Ureter (tissue), 1 donor: ENCODE results near the gene IZUMO2. TPM values are rescaled to one million over a fixed set of nuclear protein-coding genes. Genes with fewer than 3 reads are reported as not detected.
A peak's percentile ranks its signal among the peaks of the same experiment; 100 is the strongest.
"Not testable (repeated sequence)": the region's sequence is repeated elsewhere in the genome, so short reads cannot be mapped to it uniquely, and the experiment has no call there.

Source experiments
- DNase-seq: peaks from one replicate; pipeline ENCODE4 v3.0.0-alpha.2; 2020; ENCODE audit warnings: low spot score
- total RNA-seq: library from RNA; stranded (reverse); gene quantifications from one replicate; pipeline ENCODE4 v1.2.4, GENCODE V29; 2023
- donor health status: DM: yes; HTN: yes; CAD: no.

Gene IZUMO2
- total RNA-seq, 1 donor from 2014 or later, result not detected

DNA sequence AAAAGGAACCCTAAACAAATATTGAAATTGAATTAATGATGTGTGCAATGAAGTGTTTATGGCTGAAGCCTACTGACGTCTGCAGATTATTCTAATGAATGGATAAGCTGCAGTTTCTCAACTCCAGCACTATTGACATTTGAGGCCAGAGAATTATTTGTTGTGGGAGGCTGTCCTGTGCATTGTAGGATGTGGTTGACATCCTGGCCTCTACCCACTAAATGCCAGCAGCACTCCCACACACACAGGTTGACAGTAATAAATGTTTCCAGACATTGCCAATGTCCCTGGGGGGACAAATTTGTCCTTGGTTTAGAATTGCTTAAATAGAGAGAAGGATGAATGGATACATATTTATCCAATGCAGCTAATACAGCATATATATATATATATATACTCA lies 21.1 kb upstream of the IZUMO2 start:
- no peak for DNase-seq

GRCh38 chr19:50181121-50181520 lies 18.0 kb upstream of the IZUMO2 start:
- DNase-seq, result no peak

- no peak for DNase-seq
These were observed 15.9 kb upstream of the IZUMO2 start for GRCh38 chr19:50178859-50179537.

DNA sequence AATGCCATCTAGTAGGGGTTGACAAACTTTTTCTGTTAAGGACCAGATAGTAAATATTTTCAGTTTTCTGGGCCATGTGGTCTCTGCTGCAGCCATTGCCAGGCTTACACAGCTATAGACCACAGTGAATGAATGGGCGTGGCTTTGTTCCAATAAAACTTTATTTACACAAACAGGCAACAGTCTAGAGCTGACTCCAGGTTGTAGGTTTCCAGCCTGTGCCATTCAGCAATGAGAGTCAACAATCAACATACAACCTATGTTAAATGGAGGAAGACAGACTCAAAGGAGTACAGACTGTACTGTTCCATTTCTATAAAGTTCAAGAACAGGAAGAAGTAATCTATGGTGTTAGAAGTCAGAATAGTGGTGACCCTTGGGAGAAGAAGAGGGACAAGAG lies 15.2 kb upstream of the IZUMO2 start:
- DNase-seq, result no peak

- no peak for DNase-seq
These were observed 13.7 kb upstream of the IZUMO2 start for GRCh38 chr19:50176775-50177174.

GRCh38 chr19:50175924-50176323 lies 12.8 kb upstream of the IZUMO2 start:
- DNase-seq, result no peak

GRCh38 chr19:50174100-50174793 lies 11.2 kb upstream of the IZUMO2 start:
- DNase-seq, result no peak

DNA sequence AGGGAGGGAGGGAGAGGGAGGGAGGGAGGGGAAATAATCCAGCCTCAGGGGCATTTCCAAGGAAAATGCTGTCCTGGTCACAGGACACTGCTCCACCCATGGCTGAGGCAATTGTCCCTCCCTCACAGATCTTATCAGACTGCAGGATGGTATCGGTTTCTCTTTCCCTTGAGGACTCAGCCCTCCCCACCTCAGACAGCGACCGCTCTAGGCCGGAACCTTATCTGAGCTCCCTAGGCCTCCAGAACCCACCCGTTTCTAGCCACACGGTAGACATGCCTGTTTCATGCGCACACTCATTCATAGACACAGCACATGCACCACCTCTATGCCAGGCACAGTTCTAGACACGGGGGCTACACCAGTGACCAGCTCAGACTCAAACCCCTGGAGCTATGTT lies 10.0 kb upstream of the IZUMO2 start:
- peak; percentile 58 for DNase-seq

GRCh38 chr19:50172726-50173125 lies 9.6 kb upstream of the IZUMO2 start:
- no peak for DNase-seq

- no peak for DNase-seq
These were observed 8.7 kb upstream of the IZUMO2 start for GRCh38 chr19:50171752-50172151.

GRCh38 chr19:50167314-50167721 lies 4.2 kb upstream of the IZUMO2 start:
- DNase-seq, result peak; percentile 57

DNA sequence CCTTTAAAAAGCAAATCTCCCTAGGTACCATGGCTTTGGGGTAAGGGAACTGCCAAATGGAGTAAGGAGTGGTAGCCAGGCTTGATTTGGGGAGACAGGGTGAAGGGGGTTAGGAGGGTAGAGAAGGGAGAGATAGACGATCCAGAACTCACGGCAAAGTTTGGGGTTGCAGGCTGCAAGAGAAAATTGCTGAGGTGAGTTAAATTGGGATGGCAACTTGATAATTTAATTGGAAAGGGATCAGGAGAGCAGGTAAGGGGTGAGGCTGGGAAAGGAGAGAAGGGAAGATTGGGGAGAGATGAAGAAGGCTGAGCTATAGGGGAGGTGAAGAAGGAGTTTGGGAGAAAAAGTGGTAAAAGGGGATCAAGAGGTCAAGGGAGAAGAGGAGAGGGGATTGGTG lies 4.0 kb downstream of the IZUMO2 start:
- DNase-seq, result no peak

DNA sequence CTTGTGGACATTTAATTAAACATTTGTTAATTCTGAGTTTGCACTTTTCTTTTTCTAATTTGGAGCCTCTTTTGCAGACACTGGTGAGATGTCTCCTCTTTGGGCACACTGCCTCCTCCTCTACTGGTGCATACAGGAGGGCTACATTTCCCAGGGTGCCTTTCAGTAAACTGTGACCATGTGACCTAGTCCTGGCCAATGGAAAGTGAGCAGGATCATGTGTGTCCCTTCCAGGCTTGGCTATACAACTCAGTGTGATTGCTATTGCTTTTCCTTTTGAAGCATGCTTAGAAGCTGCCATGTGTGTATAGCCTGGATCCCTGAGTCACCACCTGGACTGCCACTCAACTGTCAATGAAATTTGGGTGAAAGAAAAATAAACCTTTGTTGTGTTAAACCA lies 4.5 kb downstream of the IZUMO2 start:
- no peak for DNase-seq

DNA sequence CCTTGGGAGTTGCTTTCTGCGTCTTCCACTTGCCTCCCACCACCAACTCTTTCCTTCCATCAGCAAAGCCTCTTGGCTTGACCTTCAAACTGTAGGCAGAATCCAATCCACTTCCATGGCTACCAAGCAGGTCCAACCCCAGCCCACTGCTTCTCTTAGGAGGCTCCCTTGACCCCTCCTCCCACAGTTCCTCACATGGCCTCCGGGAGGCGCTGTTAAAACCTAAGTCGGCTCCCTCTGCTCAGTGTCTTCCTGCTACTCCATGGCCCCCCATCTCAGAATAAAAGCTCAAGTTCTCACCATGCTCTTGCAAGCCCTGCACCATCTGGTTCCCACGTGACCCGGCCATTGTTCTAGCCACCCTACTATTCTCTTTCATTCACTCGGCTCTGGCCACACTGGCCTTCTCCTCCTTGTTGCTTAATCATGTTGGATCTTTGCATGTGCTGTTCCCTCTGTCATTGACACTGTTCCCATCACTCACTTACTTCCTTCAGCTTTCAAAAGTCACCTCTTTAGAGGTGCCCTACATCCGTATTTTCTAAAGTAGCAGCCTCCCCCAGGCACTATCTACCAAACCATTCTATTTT lies 7.5 kb downstream of the IZUMO2 start:
- no peak for DNase-seq

- DNase-seq, result no peak
These were observed 8.6 kb downstream of the IZUMO2 start for GRCh38 chr19:50154529-50154928.

DNA sequence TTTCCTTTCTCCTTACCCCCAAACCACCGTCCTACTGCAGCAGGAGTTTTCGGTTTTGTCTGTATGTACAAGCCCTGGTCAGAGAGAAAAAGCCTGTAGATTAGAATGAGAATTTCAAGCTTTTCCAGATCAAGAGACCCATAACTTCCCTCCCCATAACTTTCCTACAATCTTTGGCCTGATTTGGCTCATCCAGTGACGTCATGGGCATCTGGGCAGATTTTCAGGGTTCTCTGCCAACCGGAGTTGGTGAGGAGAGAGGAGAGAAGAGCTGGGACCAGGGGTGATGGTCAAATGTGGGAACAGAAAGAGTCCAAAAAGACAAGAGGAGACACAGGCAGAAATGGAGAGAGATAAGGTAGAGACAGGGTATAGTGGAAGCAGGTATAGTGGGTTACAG lies 10.5 kb downstream of the IZUMO2 start:
- DNase-seq, result no peak

GRCh38 chr19:50148528-50148927 lies 14.6 kb downstream of the IZUMO2 start:
- DNase-seq, result no peak

- DNase-seq, result peak; percentile 88
These were observed 15.3 kb downstream of the IZUMO2 start for GRCh38 chr19:50147462-50148423.

- not testable (repeated sequence) for DNase-seq
These were observed 21.2 kb downstream of the IZUMO2 start for GRCh38 chr19:50141921-50142320.

DNA sequence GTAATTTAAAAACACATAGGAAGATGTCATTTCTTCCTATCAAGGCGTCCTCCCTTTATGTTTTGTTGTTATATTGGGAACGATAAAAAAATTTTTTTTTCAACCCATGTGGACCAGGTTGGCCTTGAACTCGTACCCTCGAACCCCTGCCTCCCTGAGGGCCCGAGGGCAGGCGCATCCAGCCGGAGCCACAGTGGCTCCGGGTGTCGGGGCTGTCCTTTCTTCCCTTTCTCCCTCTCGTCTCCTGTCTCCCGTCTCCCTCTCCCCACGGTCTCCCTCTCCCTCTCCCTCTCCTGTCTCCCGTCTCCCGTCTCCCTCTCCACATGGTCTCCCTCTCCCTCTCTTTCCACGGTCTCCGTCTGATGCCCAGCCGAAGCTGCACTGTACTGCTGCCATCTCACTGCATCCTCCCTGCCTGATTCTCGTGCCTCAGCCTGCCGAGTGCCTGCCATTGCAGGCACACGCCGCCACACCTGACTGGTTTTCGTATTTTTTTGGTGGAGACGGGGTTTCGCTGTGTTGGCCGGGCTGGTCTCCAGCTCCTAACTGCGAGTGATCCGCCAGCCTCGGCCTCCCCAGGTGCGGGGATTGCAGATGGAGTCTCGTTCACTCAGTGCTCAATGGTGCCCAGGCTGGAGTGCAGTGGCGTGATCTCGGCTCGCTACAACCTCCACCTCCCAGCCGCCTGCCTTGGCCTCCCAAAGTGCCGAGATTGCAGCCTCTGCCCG lies 22.8 kb downstream of the IZUMO2 start:
- not testable (repeated sequence) for DNase-seq
